ENCODE data around the gene OR2L3. TPM values are rescaled to one million over a fixed set of nuclear protein-coding genes. Genes with fewer than 3 reads are reported as not detected.

OR2L3 gene, protein sequence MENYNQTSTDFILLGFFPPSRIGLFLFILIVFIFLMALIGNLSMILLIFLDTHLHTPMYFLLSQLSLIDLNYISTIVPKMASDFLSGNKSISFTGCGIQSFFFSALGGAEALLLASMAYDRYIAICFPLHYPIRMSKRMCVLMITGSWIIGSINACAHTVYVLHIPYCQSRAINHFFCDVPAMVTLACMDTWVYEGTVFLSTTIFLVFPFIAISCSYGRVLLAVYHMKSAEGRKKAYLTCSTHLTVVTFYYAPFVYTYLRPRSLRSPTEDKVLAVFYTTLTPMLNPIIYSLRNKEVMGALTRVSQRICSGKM
- total RNA-seq (ENCODE audit: low replicate concordance): not detected in 2 replicates

DNA sequence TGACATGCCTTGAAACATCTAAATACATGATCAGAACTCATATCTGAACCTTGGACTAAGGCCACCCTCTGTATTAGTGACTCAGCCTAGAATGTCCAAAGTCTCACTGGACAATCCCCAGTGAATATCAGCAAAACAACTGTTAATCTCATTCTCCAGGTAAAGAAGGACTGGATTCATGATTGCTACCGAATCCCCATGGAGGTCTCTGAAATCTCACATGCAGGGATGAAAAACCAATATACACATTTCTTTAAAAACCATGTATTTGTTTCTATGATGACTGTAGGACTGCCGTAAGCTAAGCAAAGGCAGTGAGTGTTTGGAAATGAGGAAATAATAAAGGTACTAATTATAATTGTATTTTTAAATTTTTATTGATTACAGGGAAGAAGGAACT, at the start of gene OR2L3:
Gene OR2L3 (plus strand): TSS at position 301 of the 400 bp plus-strand sequence. CDS start 13,846 bp downstream, outside the sequence.
- DNase-seq (ENCODE audit: low read depth): no peak
- no peak within 1 kb of the TSS for H3K4me3 ChIP-seq (ENCODE audit: low read depth, low read length)
- TF ChIP-seq, protein P1, sequence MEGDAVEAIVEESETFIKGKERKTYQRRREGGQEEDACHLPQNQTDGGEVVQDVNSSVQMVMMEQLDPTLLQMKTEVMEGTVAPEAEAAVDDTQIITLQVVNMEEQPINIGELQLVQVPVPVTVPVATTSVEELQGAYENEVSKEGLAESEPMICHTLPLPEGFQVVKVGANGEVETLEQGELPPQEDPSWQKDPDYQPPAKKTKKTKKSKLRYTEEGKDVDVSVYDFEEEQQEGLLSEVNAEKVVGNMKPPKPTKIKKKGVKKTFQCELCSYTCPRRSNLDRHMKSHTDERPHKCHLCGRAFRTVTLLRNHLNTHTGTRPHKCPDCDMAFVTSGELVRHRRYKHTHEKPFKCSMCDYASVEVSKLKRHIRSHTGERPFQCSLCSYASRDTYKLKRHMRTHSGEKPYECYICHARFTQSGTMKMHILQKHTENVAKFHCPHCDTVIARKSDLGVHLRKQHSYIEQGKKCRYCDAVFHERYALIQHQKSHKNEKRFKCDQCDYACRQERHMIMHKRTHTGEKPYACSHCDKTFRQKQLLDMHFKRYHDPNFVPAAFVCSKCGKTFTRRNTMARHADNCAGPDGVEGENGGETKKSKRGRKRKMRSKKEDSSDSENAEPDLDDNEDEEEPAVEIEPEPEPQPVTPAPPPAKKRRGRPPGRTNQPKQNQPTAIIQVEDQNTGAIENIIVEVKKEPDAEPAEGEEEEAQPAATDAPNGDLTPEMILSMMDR (IDR thresholded peaks at IDR 0.05; ENCODE audit: insufficient read depth, low read length): no peak

DNA sequence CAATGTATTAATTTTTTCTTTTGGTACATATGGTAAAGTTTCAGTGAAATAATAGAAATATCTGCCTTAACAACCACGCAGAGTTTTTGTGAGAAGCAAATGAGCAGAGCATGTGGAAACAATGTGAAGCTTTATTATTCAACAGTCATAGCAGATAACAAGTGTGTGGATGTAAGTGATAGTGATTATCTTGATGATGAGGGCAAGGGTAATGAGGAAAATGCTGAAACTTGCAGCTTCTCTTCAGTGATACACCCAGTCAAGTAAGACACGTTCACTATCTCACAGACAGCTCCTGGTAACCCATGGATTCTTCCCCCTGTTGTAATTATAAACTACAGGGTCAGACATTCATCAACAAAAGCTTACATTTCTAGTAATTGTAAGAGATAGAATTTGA, 47.8 kb upstream of the OR2L3 start:
- no peak overlapping the region for H3K4me3 ChIP-seq (ENCODE audit: low read depth, low read length)
- no peak for DNase-seq (ENCODE audit: low read depth)
- TF ChIP-seq, protein P1 (IDR thresholded peaks at IDR 0.05; ENCODE audit: insufficient read depth, low read length): no peak

DNA sequence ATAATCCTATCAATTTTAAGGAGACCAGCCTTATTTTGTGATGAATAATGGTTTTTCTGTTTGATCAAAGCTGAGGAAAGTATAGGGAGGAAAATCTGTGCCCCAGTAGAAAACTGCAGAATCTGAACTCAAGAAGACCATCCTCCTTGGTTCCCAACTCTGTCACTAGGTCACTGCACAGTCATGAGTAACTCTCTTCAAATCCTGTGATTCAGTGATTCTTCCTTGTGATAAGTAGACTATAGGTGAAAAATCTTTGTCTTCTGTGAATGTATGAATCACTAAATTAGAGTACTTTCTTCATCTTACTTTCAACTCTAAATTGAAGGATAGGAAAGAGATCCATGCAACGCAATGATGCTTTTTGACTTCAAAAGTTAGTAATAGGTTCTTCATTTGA, 46.5 kb upstream of the OR2L3 start:
- no peak for DNase-seq (ENCODE audit: low read depth)
- H3K4me3 ChIP-seq (ENCODE audit: low read depth, low read length): no peak overlapping the region
- TF ChIP-seq, protein P1 (IDR thresholded peaks at IDR 0.05; ENCODE audit: insufficient read depth, low read length): no peak

DNA sequence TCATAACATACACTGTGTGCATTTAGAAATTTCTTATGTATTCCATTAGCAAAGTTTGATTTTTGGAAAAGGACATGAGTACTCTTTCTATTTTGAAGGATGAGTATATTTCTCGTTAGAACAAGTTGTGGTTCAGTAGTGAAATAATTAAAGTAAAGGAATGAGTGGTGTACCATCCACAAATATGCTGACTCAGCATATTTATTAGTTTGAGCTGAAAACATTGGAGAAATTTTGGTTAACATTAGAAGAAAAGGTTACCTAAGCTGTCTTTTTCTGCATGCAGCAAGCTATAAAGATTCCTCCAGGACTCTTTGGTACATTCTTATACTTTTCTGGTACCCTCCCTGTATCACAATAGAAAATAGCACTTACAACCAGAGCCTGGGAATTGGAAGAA, 38.9 kb upstream of the OR2L3 start:
- no peak overlapping the region for H3K4me3 ChIP-seq (ENCODE audit: low read depth, low read length)
- TF ChIP-seq, protein P1 (IDR thresholded peaks at IDR 0.05; ENCODE audit: insufficient read depth, low read length): no peak
- DNase-seq (ENCODE audit: low read depth): no peak

- no peak for DNase-seq (ENCODE audit: low read depth)
- TF ChIP-seq, protein P1 (IDR thresholded peaks at IDR 0.05; ENCODE audit: insufficient read depth, low read length): no peak
- H3K4me3 ChIP-seq (ENCODE audit: low read depth, low read length): no peak overlapping the region
Measured at GRCh38 chr1:248009681-248010080, 37.0 kb upstream of the OR2L3 start.

DNA sequence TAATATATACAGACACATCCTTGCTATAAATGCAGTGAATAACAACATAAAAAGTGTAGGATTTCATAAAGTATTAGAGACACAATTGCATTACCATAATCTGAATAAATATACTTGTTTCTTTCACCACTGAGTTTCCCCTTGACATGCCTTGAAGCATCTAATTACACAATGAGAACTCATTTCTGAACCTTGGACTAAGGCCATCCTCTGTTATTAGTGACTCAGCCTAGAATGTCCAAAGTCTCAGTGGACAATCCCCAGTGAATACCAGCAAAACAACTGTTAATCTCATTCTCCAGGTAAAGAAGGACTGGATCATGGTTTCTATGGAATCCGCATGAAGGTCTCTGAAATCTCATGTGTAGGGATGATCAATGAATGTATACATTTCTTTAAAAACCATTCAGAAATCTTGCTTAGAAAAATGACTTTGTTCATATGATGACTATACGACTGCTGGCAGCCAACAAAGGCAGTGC, 33.4 kb upstream of the OR2L3 start, which contains the start of gene OR2L5:
Gene OR2L5 (plus strand): TSS at position 432 of the 482 bp plus-strand sequence. CDS start 8,288 bp downstream, outside the sequence.
- no peak within 1 kb of the TSS for H3K4me3 ChIP-seq (ENCODE audit: low read depth, low read length)
- TF ChIP-seq, protein P1 (IDR thresholded peaks at IDR 0.05; ENCODE audit: insufficient read depth, low read length): no peak
- DNase-seq (ENCODE audit: low read depth): no peak

Data from fibroblast of the aortic adventitia (primary cell).